Measurements from ENCODE around the gene PTCH2.

The PTCH2 gene

DNA sequence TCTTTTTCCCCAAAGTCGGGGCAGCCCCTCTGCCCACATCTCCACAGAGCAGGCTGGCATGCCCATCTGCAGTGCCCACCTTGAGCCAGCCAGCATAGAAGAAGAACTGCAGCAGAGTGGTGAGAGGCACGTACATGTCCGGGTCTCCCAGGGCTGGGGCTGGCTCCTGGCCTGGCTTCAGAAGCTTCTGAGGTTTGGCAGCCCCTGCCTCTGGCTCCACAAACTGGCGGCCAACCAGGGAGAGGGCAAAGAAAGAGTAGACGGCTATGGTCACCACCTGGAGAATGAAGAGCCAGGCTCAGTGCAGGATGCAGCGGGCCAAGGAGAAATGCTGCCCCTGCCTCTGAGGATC lies 58.0 kb downstream of the PTCH2 start:
- no peak for DNase-seq (ENCODE audit: extremely low spot score)
- TF ChIP-seq CTCF (IDR thresholded peaks at IDR 0.05; ENCODE audit: control extremely low read depth, extremely low read depth, low read depth, missing control alignments): no peak
- CTCF ChIA-PET: interaction anchor here (0.6 to 8.0 kb wide), 9 partner anchors 9 to 226 kb away, joined by 3 to 98 read pairs (median 6); partner anchors contain the start of genes BTBD19, DYNLT4, HECTD3 and PLK3
- POLR2A ChIA-PET: interaction anchor here (0.6 to 1.9 kb wide), 3 partner anchors 15 to 721 kb away, joined by 3 to 8 read pairs (median 4); partner anchors contain the start of gene PLK3

GRCh38 chr1:44784094-44785028 lies 58.7 kb downstream of the PTCH2 start:
- POLR2A ChIA-PET: interaction anchor here (0.9 to 1.9 kb wide), 5 partner anchors 9 to 35 kb away, joined by 3 to 10 read pairs (median 4); partner anchors contain the start of genes PLK3 and RPS8
- TF ChIP-seq CTCF (IDR thresholded peaks at IDR 0.05; ENCODE audit: control extremely low read depth, extremely low read depth, low read depth, missing control alignments): no peak
- CTCF ChIA-PET: interaction anchor here (0.6 to 8.0 kb wide), 13 partner anchors 9 to 227 kb away, joined by 3 to 98 read pairs (median 3); partner anchors contain the start of genes BTBD19, DYNLT4, HECTD3 and PLK3
- peak; percentile 61 for DNase-seq (ENCODE audit: extremely low spot score)

- DNase-seq (ENCODE audit: extremely low spot score): no peak
- no peak for TF ChIP-seq CTCF (IDR thresholded peaks at IDR 0.05; ENCODE audit: control extremely low read depth, extremely low read depth, low read depth, missing control alignments)
- ChIA-PET POLR2A (interaction anchor here (1.2 kb wide), 3 partner anchors 8 to 36 kb away, joined by 3 to 10 read pairs (median 3); partner anchors contain the start of gene RPS8), CTCF (interaction anchor here (0.8 to 3.6 kb wide), 8 partner anchors 8 to 53 kb away, joined by 3 to 18 read pairs (median 4); partner anchors contain the start of genes PLK3, RNU5D-1 and RPS8)
These were observed 59.4 kb downstream of the PTCH2 start for GRCh38 chr1:44783697-44784093.

GRCh38 chr1:44780583-44781121 lies 62.4 kb downstream of the PTCH2 start:
- no peak for TF ChIP-seq CTCF (IDR thresholded peaks at IDR 0.05; ENCODE audit: control extremely low read depth, extremely low read depth, low read depth, missing control alignments)
- DNase-seq (ENCODE audit: extremely low spot score): no peak
- ChIA-PET CTCF (interaction anchor here (1.1 to 2.8 kb wide), 7 partner anchors 10 to 52 kb away, joined by 3 to 8 read pairs (median 4); partner anchors contain the start of genes PLK3 and RNU5D-1), POLR2A (interaction anchor here (0.8 to 1.8 kb wide), 5 partner anchors 9 to 39 kb away, joined by 3 to 10 read pairs (median 4); partner anchors contain the start of gene PLK3)

GRCh38 chr1:44778705-44779576 lies 64.1 kb downstream of the PTCH2 start:
- ChIA-PET CTCF (interaction anchor here (1.2 to 2.8 kb wide), 4 partner anchors 8 to 14 kb away, joined by 3 to 8 read pairs (median 5); partner anchors contain the start of gene BEST4), POLR2A (interaction anchor here (0.9 to 1.4 kb wide), 2 partner anchors 10 to 21 kb away, joined by 3 to 5 read pairs; partner anchors contain the start of genes BEST4 and PLK3)
- TF ChIP-seq CTCF (IDR thresholded peaks at IDR 0.05; ENCODE audit: control extremely low read depth, extremely low read depth, low read depth, missing control alignments): no peak

More at GRCh38 chr1:44778705-44779576, 64.1 kb downstream of the PTCH2 start:
- DNase-seq (ENCODE audit: extremely low spot score): no peak

All from GM10248 (cell line).